Measurements from ENCODE around the gene CD3G.
"Not testable (repeated sequence)": the region's sequence is repeated elsewhere in the genome, so short reads cannot be mapped to it uniquely, and the experiment has no call there.

GRCh38 chr11:118402594-118402993 lies 58.5 kb downstream of the CD3G start:
- TF ChIP-seq CTCF (IDR thresholded peaks at IDR 0.05); ZFX (IDR thresholded peaks at IDR 0.05; ENCODE audit: borderline replicate concordance): not testable (repeated sequence)
